B cell (primary cell): ENCODE measurements around the gene DIO2.

ENCODE experiments used
- CTCF ChIP-seq: fragments of 200-600 bp; IDR thresholded peaks from one replicate; pipeline ENCODE4 v1.8.0; 2022; ENCODE audit warnings: antibody characterized with exemption, mild to moderate bottlenecking
- EZH2 ChIP-seq: IDR thresholded peaks from 2 replicates; pipeline ENCODE4 v1.6.1; 2012; ENCODE audit warnings: borderline replicate concordance, low read depth, mild to moderate bottlenecking, moderate library complexity, low read length; ENCODE audit not compliant: insufficient read depth, poor library complexity, severe bottlenecking

- no peak for TF ChIP-seq CTCF
- no peak for TF ChIP-seq EZH2
These were observed 20.4 kb upstream of the DIO2 start for GRCh38 chr14:80231702-80232101.
